Panc1 (cell line): ENCODE results near the gene S100PBP. TPM values are rescaled to one million over a fixed set of nuclear protein-coding genes. Genes with fewer than 3 reads are reported as not detected.
A peak's percentile ranks its signal among the peaks of the same experiment; 100 is the strongest.

Source experiments
- ATAC-seq: fragments of 200-7000 bp; cut with Tn5 transposase; 2 replicates; pipeline ENCODE4 v1.9.1; 2020; ENCODE audit warnings: mild to moderate bottlenecking, moderate library complexity
- Bru-seq: library from RNA; stranded (reverse); fragments of 400-500 nt; gene quantifications from one replicate; lab custom pipeline; 2021; lab: Mats Ljungman, UMichigan
- BruChase-seq, 2 experiments: library from RNA; stranded (reverse); fragments of 400-500 nt; gene quantifications; one replicate each; lab custom pipeline; 2021; lab: Mats Ljungman, UMichigan
- BruUV-seq: library from RNA; stranded (reverse); fragments of 400-500 nt; replicated peaks from 2 replicates; lab custom pipeline; 2021; lab: Mats Ljungman, UMichigan
- CTCF ChIA-PET: fragments of 300-600 bp; sonication (Branson Sonifier 250); formaldehyde crosslinking; loops from one replicate; lab custom pipeline; 2022; ENCODE audit warnings: antibody characterized with exemption; lab: Charles Lee
- POLR2A ChIA-PET: fragments of 300-600 bp; sonication (Branson Sonifier 250); formaldehyde crosslinking; loops from one replicate; lab custom pipeline; 2022; ENCODE audit warnings: antibody characterized with exemption; lab: Charles Lee
- DNase-seq: peaks from one replicate; pipeline ENCODE4 v3.0.0-alpha.2; 2010; ENCODE audit warnings: low read depth, low spot score
- H3K27ac ChIP-seq: 2 replicates; pipeline ENCODE4 v1.5.1; 2011; ENCODE audit warnings: mild to moderate bottlenecking, low read length, inconsistent platforms
- H3K27me3 ChIP-seq: fragments of 200-500 bp; sonication (Bioruptor generic); 2 replicates; pipeline ENCODE4 v1.6.0; 2014; ENCODE audit warnings: low read length, inconsistent platforms; ENCODE audit not compliant: control insufficient read depth, insufficient read depth
- H3K36me3 ChIP-seq: fragments of 200-500 bp; sonication (Bioruptor generic); 2 replicates; pipeline ENCODE4 v1.5.1; 2014; ENCODE audit warnings: inconsistent platforms, mild to moderate bottlenecking, low read length, moderate library complexity; ENCODE audit not compliant: control insufficient read depth, insufficient read depth
- H3K4me1 ChIP-seq: 2 replicates; pipeline ENCODE4 v1.5.1; 2011; ENCODE audit warnings: inconsistent platforms, mild to moderate bottlenecking, low read length, moderate library complexity; ENCODE audit not compliant: control insufficient read depth, insufficient read depth
- H3K4me3 ChIP-seq, 2 experiments: 2 replicates each; pipeline ENCODE4 v1.5.1; 2011 to 2012; ENCODE audit warnings: low read depth in 2 of 2, low read length in 2 of 2, mild to moderate bottlenecking in 2 of 2, inconsistent platforms in 1 of 2, moderate library complexity in 1 of 2
- H3K9me3 ChIP-seq: fragments of 200-500 bp; sonication (Bioruptor generic); 2 replicates; pipeline ENCODE4 v1.5.1; 2014; ENCODE audit warnings: low read depth, mild to moderate bottlenecking, inconsistent platforms, low read length, moderate library complexity; ENCODE audit not compliant: control insufficient read depth, insufficient read depth
- POLR2AphosphoS5 ChIP-seq: IDR thresholded peaks from 2 replicates; pipeline ENCODE4 v1.6.1; 2012; ENCODE audit warnings: mild to moderate bottlenecking, low read depth, low read length, moderate library complexity
- REST ChIP-seq, 2 experiments: IDR thresholded peaks; 2 replicates each; pipeline ENCODE4 v1.6.1; 2011 to 2012; ENCODE audit warnings: low read depth in 2 of 2, control low read depth in 1 of 2, low read length in 1 of 2, mild to moderate bottlenecking in 1 of 2, moderate library complexity in 1 of 2; ENCODE audit not compliant: insufficient read depth in 1 of 2
- SIN3A ChIP-seq: IDR thresholded peaks from 2 replicates; pipeline ENCODE4 v1.6.1; 2012; ENCODE audit warnings: low read depth, mild to moderate bottlenecking, low read length, moderate library complexity, borderline replicate concordance; ENCODE audit not compliant: insufficient read depth
- TCF7L2 ChIP-seq: IDR thresholded peaks from 2 replicates; pipeline ENCODE4 v1.6.1; 2011; ENCODE audit warnings: mild to moderate bottlenecking, low read depth, low read length, inconsistent platforms
- in situ Hi-C: cut with HindIII; loops from 2 replicates; pipeline ENCODE4 v1.10.0; 2016; ENCODE audit warnings: low sequenced_read_pairs, low pct_unique_long_range_greater_than_20kb
- intact Hi-C: fragments of 100-400 bp; cut with micrococcal nuclease; formaldehyde crosslinking; loops from one replicate; pipeline ENCODE4 v1.10.0; 2022; ENCODE audit not compliant: unreplicated experiment
- long read RNA-seq: library from polyadenylated mRNA; unstranded; transcript quantifications from one replicate; pipeline ENCODE4 v2.0.0, GENCODE V29; 2021; ENCODE audit not compliant: unreplicated experiment
- polyA plus RNA-seq: library from polyadenylated mRNA; unstranded; fragments of >200 nt; gene quantifications from one replicate; pipeline ENCODE4 v1.2.1, GENCODE V29; 2012; ENCODE audit warnings: missing spikeins; ENCODE audit not compliant: insufficient read length
- total RNA-seq: library from RNA; stranded (reverse); gene quantifications from one replicate; pipeline ENCODE4 v1.2.1, GENCODE V29; 2021; ENCODE audit not compliant: unreplicated experiment
- TF ChIP-seq, protein P1 (sequence below): fragments of 450-650 bp; IDR thresholded peaks from 2 replicates; pipeline ENCODE4 v1.5.1; 2017; ENCODE audit warnings: mild to moderate bottlenecking

S100PBP gene
- 55.4 TPM for total RNA-seq
- 25.8 TPM for polyA plus RNA-seq
- percentile 89 among the genes with signal in this experiment for Bru-seq, nascent RNA
- percentile 94 among the genes with signal in this experiment for BruChase-seq, experiment 1, labeled RNA remaining after a 2-hour chase
- percentile 89 among the genes with signal in this experiment for BruChase-seq, experiment 2, labeled RNA remaining after a 6-hour chase
- long read RNA-seq, full-length matches to known transcripts: 20 of 77 reads
- long read RNA-seq, partial matches to known transcripts: 37 of 77 reads
- long read RNA-seq, other reads (novel, unspliced or antisense): 20 of 77 reads

- CTCF ChIA-PET: no interaction called here
- in situ Hi-C loops: no loop called here
- H3K4me3 ChIP-seq: peak within 1 kb of the TSS; percentile 88 to 95
- H3K36me3 ChIP-seq: peaks cover 4% of the 10 kb centered on the region; the same call in 1 of the 2 replicates
- POLR2A ChIA-PET: interaction anchor here (0.6 to 0.7 kb wide), 2 partner anchors 216 to 637 kb away, joined by 4 to 5 read pairs; no protein-coding TSS in a partner anchor
- intact Hi-C loops: no loop called here
- ATAC-seq (peak; percentile 96), DNase-seq (peak; percentile 92)
- H3K9me3 ChIP-seq: no peaks in the 10 kb centered on the region
- H3K27ac ChIP-seq: peak within 1 kb of the TSS; percentile 98
- BruUV-seq: no TSS peak
- TF ChIP-seq, protein P1, sequence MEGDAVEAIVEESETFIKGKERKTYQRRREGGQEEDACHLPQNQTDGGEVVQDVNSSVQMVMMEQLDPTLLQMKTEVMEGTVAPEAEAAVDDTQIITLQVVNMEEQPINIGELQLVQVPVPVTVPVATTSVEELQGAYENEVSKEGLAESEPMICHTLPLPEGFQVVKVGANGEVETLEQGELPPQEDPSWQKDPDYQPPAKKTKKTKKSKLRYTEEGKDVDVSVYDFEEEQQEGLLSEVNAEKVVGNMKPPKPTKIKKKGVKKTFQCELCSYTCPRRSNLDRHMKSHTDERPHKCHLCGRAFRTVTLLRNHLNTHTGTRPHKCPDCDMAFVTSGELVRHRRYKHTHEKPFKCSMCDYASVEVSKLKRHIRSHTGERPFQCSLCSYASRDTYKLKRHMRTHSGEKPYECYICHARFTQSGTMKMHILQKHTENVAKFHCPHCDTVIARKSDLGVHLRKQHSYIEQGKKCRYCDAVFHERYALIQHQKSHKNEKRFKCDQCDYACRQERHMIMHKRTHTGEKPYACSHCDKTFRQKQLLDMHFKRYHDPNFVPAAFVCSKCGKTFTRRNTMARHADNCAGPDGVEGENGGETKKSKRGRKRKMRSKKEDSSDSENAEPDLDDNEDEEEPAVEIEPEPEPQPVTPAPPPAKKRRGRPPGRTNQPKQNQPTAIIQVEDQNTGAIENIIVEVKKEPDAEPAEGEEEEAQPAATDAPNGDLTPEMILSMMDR: no peak
- 0 out of 2 replicates have a peak, but pooled peaks have one; percentile 45 for TF ChIP-seq TCF7L2
- peak; percentile 99 for TF ChIP-seq SIN3A
- TF ChIP-seq POLR2AphosphoS5: peak; percentile 93
- TF ChIP-seq REST (IDR thresholded peaks at IDR 0.05; ENCODE audit: insufficient read depth in 1 of 2, low read depth in 2 of 2, low read length in 1 of 2): peak in 1 of 2 experiments; percentile 75; a peak in 1 of 4 replicates
- H3K27me3 ChIP-seq: no peaks in the 10 kb centered on the region
- H3K4me1 ChIP-seq: peaks cover 19% of the 10 kb centered on the region
Observed at GRCh38 chr1:32817159-32817814, at the start of gene S100PBP, which contains the start of gene YARS1. S100PBP (plus strand) TSS chr1:32817653; CDS start chr1:32826100, 8,447 bp downstream. YARS1 (minus strand) TSS chr1:32817358; CDS start chr1:32817244, 114 bp downstream.

DNA sequence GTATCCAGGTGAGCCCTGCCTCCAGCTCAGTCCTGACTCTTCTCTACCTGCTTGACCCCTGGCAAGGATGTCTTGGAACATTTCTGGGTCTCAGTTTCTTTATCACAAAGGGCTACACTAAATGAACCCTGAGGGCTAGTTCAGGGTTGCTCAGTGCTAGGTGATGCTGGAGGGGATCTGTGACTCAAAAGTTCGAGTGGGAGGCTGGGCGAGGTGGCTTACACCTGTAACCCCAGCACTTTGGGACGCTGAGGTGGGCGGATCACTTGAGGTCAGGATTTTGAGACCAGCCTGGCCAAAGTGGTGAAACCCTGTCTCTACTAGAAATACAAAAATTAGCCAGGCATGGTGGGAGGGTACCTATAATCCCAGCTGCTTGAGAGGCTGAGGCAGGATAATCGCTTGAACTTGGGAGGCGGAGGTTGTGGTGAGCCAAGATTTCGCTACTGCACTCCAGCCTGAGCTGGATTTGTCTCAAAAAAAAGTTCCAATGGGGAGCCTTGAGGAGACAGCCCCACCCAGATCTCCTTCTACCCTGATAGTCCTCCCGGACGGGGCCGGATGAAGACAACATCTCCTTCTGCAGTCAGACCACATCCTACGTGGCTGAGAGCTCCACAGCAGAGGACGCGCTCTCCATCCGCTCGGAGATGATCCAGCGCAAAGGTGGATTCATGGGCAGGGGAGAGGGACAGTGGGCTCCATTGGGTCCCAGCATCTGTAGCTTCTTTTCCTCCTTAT, 49.2 kb upstream of the S100PBP start:
- in situ Hi-C loops (loop anchor here (10.0 kb wide), 1 partner anchor 53 kb away; no protein-coding TSS in a partner anchor), intact Hi-C loops (no loop called here)
- BruUV-seq: no TSS peak
- peaks cover 77% of the 10 kb centered on the region for H3K4me1 ChIP-seq
- ChIA-PET CTCF (no interaction called here), POLR2A (no interaction called here)
- no peaks in the 10 kb centered on the region for H3K36me3 ChIP-seq
- DNase-seq (no peak), ATAC-seq (no peak)
- no peak overlapping the region for H3K4me3 ChIP-seq
- no peaks in the 10 kb centered on the region for H3K27me3 ChIP-seq
- H3K27ac ChIP-seq: peak overlapping the region; percentile 41
- TF ChIP-seq POLR2AphosphoS5 (no peak; the same call in 1 of the 2 replicates), TCF7L2 (no peak), SIN3A (no peak), REST (IDR thresholded peaks at IDR 0.05; ENCODE audit: insufficient read depth in 1 of 2, low read depth in 2 of 2, low read length in 1 of 2) (no peak)
- TF ChIP-seq, protein P1: no peak
- no peaks in the 10 kb centered on the region for H3K9me3 ChIP-seq
